Right lobe of liver (tissue), 6 donors: ENCODE data around the gene CACNA2D4. TPM values are rescaled to one million over a fixed set of nuclear protein-coding genes. Genes with fewer than 3 reads are reported as not detected.
A peak's percentile ranks its signal among the peaks of the same experiment; 100 is the strongest.

Experiments used
- ATAC-seq, 4 donors: fragments of 200-7000 bp; cut with Tn5 transposase; one replicate each; pipeline ENCODE4 v1.9.1; 2020; ENCODE audit warnings: mild to moderate bottlenecking in 4 of 4, moderate library complexity in 4 of 4
- DNase-seq, 3 donors: peaks; one replicate each; pipeline ENCODE4 v3.0.0-alpha.2; 2020
- H3K27ac ChIP-seq, 3 donors: fragments of 200-600 bp; one replicate each; pipeline ENCODE4 v1.8.0; 2022
- H3K27me3 ChIP-seq, 2 donors: fragments of 200-600 bp; one replicate each; pipeline ENCODE4 v1.8.0; 2022
- H3K36me3 ChIP-seq, 4 donors: fragments of 200-600 bp; sonication (generic) in 1 of 4; one replicate each; pipeline versions ENCODE4 v1.5.1 to v1.8.0; 2017 to 2022; ENCODE audit warnings: control low read depth in 1 of 4
- H3K4me1 ChIP-seq, 4 donors: fragments of 200-600 bp; sonication (generic) in 1 of 4; one replicate each; pipeline versions ENCODE4 v1.5.1 to v1.8.0; 2017 to 2022; ENCODE audit warnings: control low read depth in 1 of 4
- H3K4me3 ChIP-seq, 3 donors: fragments of 200-600 bp; one replicate each; pipeline ENCODE4 v1.8.0; 2022
- H3K9me3 ChIP-seq, 4 donors: fragments of 200-600 bp; sonication (generic) in 1 of 4; one replicate each; pipeline versions ENCODE4 v1.5.1 to v1.8.0; 2017 to 2022; ENCODE audit warnings: control low read depth in 1 of 4
- POLR2A ChIP-seq: fragments of 450-650 bp; IDR thresholded peaks from one replicate; pipeline ENCODE4 v1.6.1; 2017; ENCODE audit warnings: antibody characterized with exemption, mild to moderate bottlenecking
- WGBS: methylation state at CpG from one replicate; pipeline ENCODE4 v1.1.6; 2018; ENCODE audit warnings: low coverage, low lambda C conversion rate; ENCODE audit not compliant: insufficient coverage; ENCODE audit errors: missing lambda C conversion rate; 5-methylcytosine and 5-hydroxymethylcytosine counted together
- intact Hi-C, 2 donors: fragments of 100-400 bp; cut with DNase I; formaldehyde crosslinking; loops; one replicate each; pipeline versions ENCODE4 v1.11.2 to v1.14.1; 2022
- total RNA-seq, 6 experiments: library from RNA; depleted of rRNA in 2 of 6; stranded (reverse); fragments of >200 nt in 2 of 6; fragmentation: NEBNext Ultra II Directional in 3 of 6; extraction: Animal tissue kit (Norgen Biotek cat#: 25700) in 3 of 6; gene quantifications; one replicate each; pipeline versions ENCODE4 v1.1.0 to v1.2.4, GENCODE V29; 2016 to 2023
- TF ChIP-seq, protein P1 (sequence below), 4 donors: fragments of 200-600 bp in 3 of 4; fragments of 450-650 bp in 1 of 4; IDR thresholded peaks; one replicate each; pipeline versions ENCODE4 v1.5.1 to v1.8.0; 2016 to 2022; ENCODE audit warnings: antibody characterized with exemption in 4 of 4, mild to moderate bottlenecking in 2 of 4
- donor health status: DM: no; HTN: yes; CAD: no.
- donor health status: DM: no; HTN: no; CAD: no.
- donor health status: DM: no; HTN: no; CAD: no.
- donor health status: DM: no; HTN: yes; CAD: no.
- donor health status: DM: no; HTN: yes; CAD: no.

The CACNA2D4 gene
- total RNA-seq, 6 experiments from 2014 or later: 0.87 to 1.9 (median 0.96) TPM

DNA sequence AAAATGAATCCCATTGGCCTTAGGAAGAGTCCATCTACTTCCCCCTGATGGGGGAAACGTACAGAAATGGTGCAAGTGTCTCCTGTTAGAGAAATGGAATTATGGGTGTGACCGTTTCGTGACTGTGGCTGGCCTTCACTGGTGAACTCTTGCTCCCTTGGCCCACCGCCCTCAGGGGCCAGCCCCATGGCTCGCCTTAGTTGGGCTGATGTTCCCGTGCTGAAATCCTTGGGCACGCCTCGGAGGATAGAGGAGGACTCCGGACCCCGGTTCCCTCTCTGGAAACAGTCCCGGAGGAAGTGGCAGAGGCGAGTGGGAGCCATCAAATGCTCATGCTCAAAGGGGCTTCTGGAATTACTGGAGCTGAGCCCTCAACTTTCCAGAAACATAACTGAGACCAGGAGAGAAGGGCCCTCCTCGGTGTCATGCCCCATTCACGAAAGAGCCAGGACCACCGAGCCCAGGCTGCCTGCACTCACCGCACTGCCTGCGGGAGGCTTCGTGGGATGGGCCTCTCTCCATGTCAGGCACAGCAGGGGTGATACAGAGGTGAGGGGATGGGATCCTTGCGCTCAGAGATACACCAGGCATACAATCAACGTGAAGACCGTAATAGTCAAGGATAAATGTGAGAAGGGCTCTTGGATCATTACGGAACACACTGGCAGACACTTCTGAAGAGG lies 10.1 kb upstream of the CACNA2D4 start:
- 80% methylated on average over 8 of the region's 22 CpGs for WGBS
- no peak for TF ChIP-seq POLR2A
- TF ChIP-seq, protein P1, sequence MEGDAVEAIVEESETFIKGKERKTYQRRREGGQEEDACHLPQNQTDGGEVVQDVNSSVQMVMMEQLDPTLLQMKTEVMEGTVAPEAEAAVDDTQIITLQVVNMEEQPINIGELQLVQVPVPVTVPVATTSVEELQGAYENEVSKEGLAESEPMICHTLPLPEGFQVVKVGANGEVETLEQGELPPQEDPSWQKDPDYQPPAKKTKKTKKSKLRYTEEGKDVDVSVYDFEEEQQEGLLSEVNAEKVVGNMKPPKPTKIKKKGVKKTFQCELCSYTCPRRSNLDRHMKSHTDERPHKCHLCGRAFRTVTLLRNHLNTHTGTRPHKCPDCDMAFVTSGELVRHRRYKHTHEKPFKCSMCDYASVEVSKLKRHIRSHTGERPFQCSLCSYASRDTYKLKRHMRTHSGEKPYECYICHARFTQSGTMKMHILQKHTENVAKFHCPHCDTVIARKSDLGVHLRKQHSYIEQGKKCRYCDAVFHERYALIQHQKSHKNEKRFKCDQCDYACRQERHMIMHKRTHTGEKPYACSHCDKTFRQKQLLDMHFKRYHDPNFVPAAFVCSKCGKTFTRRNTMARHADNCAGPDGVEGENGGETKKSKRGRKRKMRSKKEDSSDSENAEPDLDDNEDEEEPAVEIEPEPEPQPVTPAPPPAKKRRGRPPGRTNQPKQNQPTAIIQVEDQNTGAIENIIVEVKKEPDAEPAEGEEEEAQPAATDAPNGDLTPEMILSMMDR (IDR thresholded peaks at IDR 0.05): no peak
- intact Hi-C loops: loop anchor here in 1 of 2 donors (5.0 kb wide), 1 partner anchor 121 kb away; no protein-coding TSS in a partner anchor
- Histone ChIP-seq H3K4me3 (no peak overlapping the region), H3K27ac (no peak overlapping the region), H3K36me3 (no peaks in the 10 kb centered on the region), H3K4me1 (no peaks in the 10 kb centered on the region), H3K27me3 (no peaks in the 10 kb centered on the region), H3K9me3 (no peaks in the 10 kb centered on the region)
- ATAC-seq: no peak
- DNase-seq: peak in 1 of 3 donors; percentile 38

DNA sequence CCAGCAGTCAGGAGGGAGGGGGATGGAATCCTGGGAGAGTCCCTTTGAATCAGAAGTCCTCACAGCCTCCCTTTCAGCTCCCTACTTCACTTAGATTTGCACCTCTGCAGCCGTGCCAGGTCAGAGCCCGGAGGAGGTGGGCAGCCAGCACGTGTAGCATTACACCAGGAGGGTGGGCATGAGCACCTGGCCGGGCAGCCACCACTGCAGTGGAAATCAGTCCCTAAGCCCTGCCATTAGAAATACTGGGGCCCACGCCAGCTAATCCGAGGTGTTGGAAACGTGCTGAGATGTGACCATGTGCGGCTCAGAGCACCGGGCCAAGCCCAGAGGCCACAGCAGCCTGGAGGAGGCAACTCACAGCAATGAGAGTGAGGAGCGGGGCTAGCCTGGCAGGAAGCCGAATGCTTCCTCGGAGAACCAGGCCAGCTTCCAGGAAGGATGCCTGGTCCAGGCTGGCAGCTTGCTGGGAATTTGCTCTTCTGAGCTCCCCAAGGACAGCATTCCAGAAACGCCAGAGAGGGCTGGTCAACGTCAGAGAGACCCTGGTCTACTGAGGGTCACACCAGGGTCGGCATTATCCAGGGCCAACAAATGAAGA lies 9.4 kb upstream of the CACNA2D4 start:
- ATAC-seq (no peak), DNase-seq (peak in 1 of 3 donors; percentile 33)

DNA sequence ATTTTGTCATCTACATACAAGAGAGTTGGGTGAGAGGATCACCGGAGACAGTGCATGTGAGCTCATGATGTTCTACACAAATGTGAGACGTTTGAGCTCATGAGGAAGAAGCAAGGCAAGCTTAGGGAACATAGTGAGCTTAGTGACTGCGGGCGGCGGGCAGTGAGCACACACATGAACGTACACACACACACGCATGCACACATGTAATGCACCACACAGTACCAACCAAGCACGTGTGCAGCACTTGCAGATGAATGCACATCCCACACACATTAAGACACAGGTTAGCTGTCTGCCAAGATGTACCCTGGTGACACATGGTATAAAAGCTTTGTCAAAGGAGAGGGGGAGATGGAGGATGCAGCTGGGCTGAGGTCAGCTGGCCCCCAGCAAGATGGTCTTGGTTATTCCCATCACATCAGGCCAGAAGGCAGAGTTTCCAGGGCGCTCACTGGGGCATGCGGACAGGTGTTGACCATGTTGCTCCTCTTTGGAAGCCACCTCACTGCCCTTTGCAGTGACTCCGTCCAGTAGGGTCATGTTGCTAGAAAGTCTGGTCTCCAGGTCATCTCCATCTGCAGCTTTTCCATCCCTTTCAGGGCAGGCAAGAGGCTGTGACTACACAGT lies 8.7 kb upstream of the CACNA2D4 start:
- intact Hi-C loops: loop anchor here in 1 of 2 donors (5.0 kb wide), 1 partner anchor 120 kb away; no protein-coding TSS in a partner anchor

More for the DNA sequence above, 9.4 kb upstream of the CACNA2D4 start:
- TF ChIP-seq, protein P1 (IDR thresholded peaks at IDR 0.05): no peak
- TF ChIP-seq POLR2A: no peak
- intact Hi-C loops: loop anchor here in 1 of 2 donors (5.0 kb wide), 1 partner anchor 121 kb away; no protein-coding TSS in a partner anchor
- Histone ChIP-seq H3K27me3 (no peaks in the 10 kb centered on the region), H3K36me3 (no peaks in the 10 kb centered on the region), H3K4me1 (no peaks in the 10 kb centered on the region), H3K4me3 (no peak overlapping the region), H3K9me3 (no peaks in the 10 kb centered on the region), H3K27ac (no peak overlapping the region)
- WGBS: 50% methylated on average over 1 of the region's 15 CpGs

DNA sequence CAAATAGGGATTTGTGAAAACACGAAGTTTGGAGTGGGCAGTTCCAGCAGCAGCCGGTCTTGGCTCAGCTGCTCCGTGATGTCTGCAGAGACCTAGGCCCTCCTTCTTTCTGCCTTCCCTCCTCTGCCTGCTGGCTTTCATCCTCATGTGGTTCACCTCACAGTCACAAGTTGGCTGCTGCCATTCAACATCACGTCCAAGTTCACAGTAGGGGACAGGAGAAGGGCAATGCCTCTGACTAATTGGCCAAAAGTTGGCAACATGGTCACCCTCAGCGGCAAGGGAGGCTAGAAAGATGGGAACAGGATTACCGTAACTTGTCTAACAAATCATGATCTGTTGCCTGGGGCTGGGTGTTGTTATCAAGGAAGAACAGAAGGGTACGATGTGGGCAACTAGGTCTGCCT lies 7.8 kb upstream of the CACNA2D4 start:
- no peak for DNase-seq

More for the DNA sequence above, 8.7 kb upstream of the CACNA2D4 start:
- H3K4me3 ChIP-seq: no peak overlapping the region
- no peaks in the 10 kb centered on the region for H3K9me3 ChIP-seq
- no peak overlapping the region for H3K27ac ChIP-seq
- 87% methylated on average over 8 of the region's 11 CpGs for WGBS
- TF ChIP-seq, protein P1 (IDR thresholded peaks at IDR 0.05): no peak
- TF ChIP-seq POLR2A: no peak
- no peaks in the 10 kb centered on the region for H3K36me3 ChIP-seq
- no peaks in the 10 kb centered on the region for H3K4me1 ChIP-seq
- no peak for ATAC-seq
- no peaks in the 10 kb centered on the region for H3K27me3 ChIP-seq
- no peak for DNase-seq

More for the DNA sequence above, 7.8 kb upstream of the CACNA2D4 start:
- intact Hi-C loops: loop anchor here in 1 of 2 donors (5.0 kb wide), 1 partner anchor 119 kb away; no protein-coding TSS in a partner anchor
- Histone ChIP-seq H3K27me3 (no peaks in the 10 kb centered on the region), H3K9me3 (no peaks in the 10 kb centered on the region), H3K27ac (no peak overlapping the region), H3K4me1 (no peaks in the 10 kb centered on the region), H3K4me3 (no peak overlapping the region), H3K36me3 (no peaks in the 10 kb centered on the region)
- no peak for ATAC-seq
- 73% methylated on average over 7 of the region's 7 CpGs for WGBS
- TF ChIP-seq, protein P1 (IDR thresholded peaks at IDR 0.05): no peak
- TF ChIP-seq POLR2A: no peak
